Measurements from ENCODE around the gene TUT4.

Gene TUT4

GRCh38 chr1:52574594-52574993 lies 21.7 kb upstream of the TUT4 start:
- DNase-seq = peak; percentile 94

- no peak for DNase-seq
Measured at GRCh38 chr1:52572387-52572786, 19.5 kb upstream of the TUT4 start.

- peak; percentile 52 for DNase-seq
Measured at GRCh38 chr1:52571783-52572182, 18.9 kb upstream of the TUT4 start.

GRCh38 chr1:52569449-52570210 lies 16.7 kb upstream of the TUT4 start:
- no peak for DNase-seq

GRCh38 chr1:52567943-52568342 lies 15.1 kb upstream of the TUT4 start:
- no peak for DNase-seq

- no peak for DNase-seq
Measured at GRCh38 chr1:52562766-52563165, 9.9 kb upstream of the TUT4 start.

GRCh38 chr1:52559875-52560274 lies 7.0 kb upstream of the TUT4 start:
- no peak for DNase-seq

GRCh38 chr1:52558941-52559340 lies 6.0 kb upstream of the TUT4 start:
- no peak for DNase-seq

- no peak for DNase-seq
Measured at GRCh38 chr1:52556641-52557360, 3.9 kb upstream of the TUT4 start.

GRCh38 chr1:52554756-52555155 lies 1.9 kb upstream of the TUT4 start:
- no peak for DNase-seq

- no peak for DNase-seq
Measured at GRCh38 chr1:52554267-52554640, 1.4 kb upstream of the TUT4 start.

- DNase-seq = peak; percentile 79
Measured at GRCh38 chr1:52553362-52554266, 722 bp upstream of the TUT4 start.

- peak; percentile 78 for DNase-seq
Measured at GRCh38 chr1:52552236-52552504, 722 bp downstream of the TUT4 start.

GRCh38 chr1:52551507-52552235 lies 1.2 kb downstream of the TUT4 start:
- DNase-seq = no peak

- no peak for DNase-seq
Measured at GRCh38 chr1:52550447-52550846, 2.4 kb downstream of the TUT4 start.

- peak; percentile 18 for DNase-seq
Measured at GRCh38 chr1:52549267-52549666, 3.6 kb downstream of the TUT4 start.

- DNase-seq = no peak
Measured at GRCh38 chr1:52546852-52547251, 6.0 kb downstream of the TUT4 start.

GRCh38 chr1:52544665-52545525 lies 8.0 kb downstream of the TUT4 start:
- DNase-seq = no peak

- no peak for DNase-seq
Measured at GRCh38 chr1:52542085-52542688, 10.7 kb downstream of the TUT4 start.

GRCh38 chr1:52534928-52535764 lies 17.7 kb downstream of the TUT4 start:
- DNase-seq = peak; percentile 70

- no peak for DNase-seq
Measured at GRCh38 chr1:52533713-52534112, 19.2 kb downstream of the TUT4 start.
